Measurements from ENCODE around the gene ECT2L. TPM values are rescaled to one million over a fixed set of nuclear protein-coding genes. Genes with fewer than 3 reads are reported as not detected.

ECT2L gene
- polyA plus RNA-seq, 2 donors, result 0.04 to 0.05 TPM

DNA sequence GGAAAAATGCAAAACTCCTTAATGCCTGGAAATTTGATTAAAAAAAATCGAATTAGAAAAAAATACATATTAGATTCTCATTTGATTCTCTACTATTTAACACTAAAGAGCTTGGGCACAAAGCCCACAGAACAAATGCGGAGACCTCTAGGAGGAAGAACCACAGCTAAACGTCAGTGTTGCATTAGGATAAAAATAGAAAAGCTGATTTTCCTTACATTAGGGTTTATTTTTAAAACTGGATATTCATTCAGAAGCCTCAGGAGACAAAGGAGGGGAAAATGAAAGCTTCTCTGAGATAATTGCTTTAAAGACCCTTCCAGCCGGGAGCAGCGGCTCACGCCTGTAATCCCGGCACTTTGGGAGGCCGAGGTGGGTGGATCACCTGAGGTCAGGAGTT, 77.3 kb downstream of the ECT2L start:
- no peak overlapping the region for H3K27ac ChIP-seq (ENCODE audit: low read depth in 2 of 2, low read length in 1 of 2)
- H3K4me3 ChIP-seq (ENCODE audit: low read depth in 1 of 2, low read length in 2 of 2), result no peak overlapping the region
- H3K27me3 ChIP-seq (ENCODE audit: control insufficient read depth in 1 of 2, insufficient read depth in 2 of 2, low read length in 2 of 2), result no peaks in the 10 kb centered on the region
- WGBS, 2 donors, result 80 to 86% methylated on average over 8 of the region's 8 CpGs
- no peaks in the 10 kb centered on the region for H3K36me3 ChIP-seq (ENCODE audit: control insufficient read depth in 2 of 2, insufficient read depth in 2 of 2, low read length in 1 of 2)
- H3K9me3 ChIP-seq (ENCODE audit: control insufficient read depth in 2 of 2, insufficient read depth in 1 of 2, low read depth in 1 of 2, low read length in 1 of 2), result no peaks in the 10 kb centered on the region
- H3K4me1 ChIP-seq (ENCODE audit: control insufficient read depth in 2 of 2, insufficient read depth in 2 of 2, low read length in 1 of 2), result peaks cover 0 to 3% of the 10 kb centered on the region in 2 donors

DNA sequence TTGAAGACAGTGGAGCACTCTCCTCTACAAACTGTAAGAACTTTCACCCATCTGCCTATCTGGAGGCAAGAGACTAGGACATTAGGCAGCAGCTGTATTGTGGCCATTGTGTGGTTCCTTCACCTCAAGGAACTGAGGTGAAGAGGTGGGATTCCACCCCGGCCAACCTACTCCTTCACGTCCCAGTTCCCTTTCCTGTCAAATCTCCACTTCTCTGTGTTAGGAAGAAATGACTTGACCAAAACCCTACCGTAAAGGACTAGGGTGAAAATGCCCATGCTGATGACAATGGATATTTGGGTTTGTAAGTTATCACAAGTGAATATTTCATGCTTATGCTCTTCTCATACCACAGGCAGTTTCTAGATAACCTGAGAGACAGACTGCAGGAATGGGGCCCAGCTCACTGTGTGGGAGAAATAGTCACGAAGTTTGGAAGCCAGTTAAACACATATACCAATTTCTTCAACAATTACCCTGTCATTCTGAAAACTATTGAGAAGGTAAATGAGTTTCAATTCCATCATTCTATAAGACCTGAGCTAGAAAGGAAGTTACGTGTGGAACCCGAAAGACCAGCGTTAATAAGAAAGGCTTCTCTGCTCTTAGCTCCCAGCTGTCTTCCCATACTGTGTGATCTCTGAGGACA, 86.6 kb downstream of the ECT2L start:
- no peaks in the 10 kb centered on the region for H3K27me3 ChIP-seq (ENCODE audit: control insufficient read depth in 1 of 2, insufficient read depth in 2 of 2, low read length in 2 of 2)
- no peaks in the 10 kb centered on the region for H3K36me3 ChIP-seq (ENCODE audit: control insufficient read depth in 2 of 2, insufficient read depth in 2 of 2, low read length in 1 of 2)
- no peak overlapping the region for H3K4me3 ChIP-seq (ENCODE audit: low read depth in 1 of 2, low read length in 2 of 2)
- no peak overlapping the region for H3K27ac ChIP-seq (ENCODE audit: low read depth in 2 of 2, low read length in 1 of 2)
- no peaks in the 10 kb centered on the region for H3K4me1 ChIP-seq (ENCODE audit: control insufficient read depth in 2 of 2, insufficient read depth in 2 of 2, low read length in 1 of 2)
- 91 to 92% methylated on average over 7 of the region's 7 CpGs for WGBS, 2 donors
- no peaks in the 10 kb centered on the region for H3K9me3 ChIP-seq (ENCODE audit: control insufficient read depth in 2 of 2, insufficient read depth in 1 of 2, low read depth in 1 of 2, low read length in 1 of 2)

DNA sequence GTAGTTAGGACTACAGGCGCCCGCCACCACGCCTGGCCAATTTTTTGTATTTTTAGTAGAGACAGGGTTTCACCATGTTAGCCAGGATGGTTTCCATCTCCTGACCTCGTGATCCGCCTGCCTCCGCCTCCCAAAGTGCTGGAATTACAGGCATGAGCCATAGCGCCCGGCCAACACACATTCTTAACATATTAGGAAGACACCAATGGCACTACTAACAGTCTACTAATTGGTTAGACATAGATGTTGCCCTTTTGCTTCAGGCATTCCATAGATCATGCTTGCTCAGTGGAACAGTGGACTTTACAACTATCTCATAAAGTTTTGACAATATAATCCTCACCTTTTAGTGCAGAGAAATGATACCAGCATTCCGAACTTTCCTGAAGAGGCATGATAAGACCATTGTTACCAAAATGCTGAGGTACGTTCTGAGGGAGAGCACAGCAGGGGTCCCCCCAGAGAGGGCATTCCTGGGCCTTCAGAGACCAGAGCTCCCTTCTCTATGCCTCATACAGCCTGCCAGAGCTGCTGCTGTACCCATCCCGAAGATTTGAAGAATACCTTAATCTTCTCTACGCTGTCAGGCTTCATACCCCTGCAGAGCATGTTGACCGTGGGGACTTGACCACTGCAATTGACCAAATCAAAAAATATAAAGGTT, 89.4 kb downstream of the ECT2L start:
- Histone ChIP-seq H3K4me3 (ENCODE audit: low read depth in 1 of 2, low read length in 2 of 2) (no peak overlapping the region), H3K27me3 (ENCODE audit: control insufficient read depth in 1 of 2, insufficient read depth in 2 of 2, low read length in 2 of 2) (no peaks in the 10 kb centered on the region), H3K4me1 (ENCODE audit: control insufficient read depth in 2 of 2, insufficient read depth in 2 of 2, low read length in 1 of 2) (no peaks in the 10 kb centered on the region), H3K27ac (ENCODE audit: low read depth in 2 of 2, low read length in 1 of 2) (no peak overlapping the region), H3K9me3 (ENCODE audit: control insufficient read depth in 2 of 2, insufficient read depth in 1 of 2, low read depth in 1 of 2, low read length in 1 of 2) (no peaks in the 10 kb centered on the region), H3K36me3 (ENCODE audit: control insufficient read depth in 2 of 2, insufficient read depth in 2 of 2, low read length in 1 of 2) (no peaks in the 10 kb centered on the region)
- 88 to 95% methylated on average over 13 of the region's 13 CpGs for WGBS, 2 donors

GRCh38 chr6:138891255-138891986, 95.5 kb downstream of the ECT2L start:
- H3K4me3 ChIP-seq (ENCODE audit: low read depth in 1 of 2, low read length in 2 of 2), result no peak overlapping the region
- WGBS, 2 donors, result 84 to 91% methylated on average over 3 of the region's 3 CpGs
- no peak overlapping the region for H3K27ac ChIP-seq (ENCODE audit: low read depth in 2 of 2, low read length in 1 of 2)

GRCh38 chr6:138896104-138896756, 100.3 kb downstream of the ECT2L start:
- H3K4me3 ChIP-seq (ENCODE audit: low read depth in 1 of 2, low read length in 2 of 2), result no peak overlapping the region
- no peaks in the 10 kb centered on the region for H3K27me3 ChIP-seq (ENCODE audit: control insufficient read depth in 1 of 2, insufficient read depth in 2 of 2, low read length in 2 of 2)
- 90 to 91% methylated on average over 8 of the region's 8 CpGs for whole genome bisulfite sequencing, 2 donors
- H3K9me3 ChIP-seq (ENCODE audit: control insufficient read depth in 2 of 2, insufficient read depth in 1 of 2, low read depth in 1 of 2, low read length in 1 of 2), result no peaks in the 10 kb centered on the region
- no peak overlapping the region for H3K27ac ChIP-seq (ENCODE audit: low read depth in 2 of 2, low read length in 1 of 2)
- no peaks in the 10 kb centered on the region for H3K4me1 ChIP-seq (ENCODE audit: control insufficient read depth in 2 of 2, insufficient read depth in 2 of 2, low read length in 1 of 2)
- peaks cover 0 to 2% of the 10 kb centered on the region in 2 donors for H3K36me3 ChIP-seq (ENCODE audit: control insufficient read depth in 2 of 2, insufficient read depth in 2 of 2, low read length in 1 of 2)

More at GRCh38 chr6:138891255-138891986, 95.5 kb downstream of the ECT2L start:
- Histone ChIP-seq H3K9me3 (ENCODE audit: control insufficient read depth in 2 of 2, insufficient read depth in 1 of 2, low read depth in 1 of 2, low read length in 1 of 2) (no peaks in the 10 kb centered on the region), H3K4me1 (ENCODE audit: control insufficient read depth in 2 of 2, insufficient read depth in 2 of 2, low read length in 1 of 2) (no peaks in the 10 kb centered on the region), H3K36me3 (ENCODE audit: control insufficient read depth in 2 of 2, insufficient read depth in 2 of 2, low read length in 1 of 2) (no peaks in the 10 kb centered on the region), H3K27me3 (ENCODE audit: control insufficient read depth in 1 of 2, insufficient read depth in 2 of 2, low read length in 2 of 2) (no peaks in the 10 kb centered on the region)

GRCh38 chr6:138897031-138897430, 101.1 kb downstream of the ECT2L start:
- H3K4me3 ChIP-seq (ENCODE audit: low read depth in 1 of 2, low read length in 2 of 2), result no peak overlapping the region
- no peaks in the 10 kb centered on the region for H3K4me1 ChIP-seq (ENCODE audit: control insufficient read depth in 2 of 2, insufficient read depth in 2 of 2, low read length in 1 of 2)
- no peak overlapping the region for H3K27ac ChIP-seq (ENCODE audit: low read depth in 2 of 2, low read length in 1 of 2)
- H3K9me3 ChIP-seq (ENCODE audit: control insufficient read depth in 2 of 2, insufficient read depth in 1 of 2, low read depth in 1 of 2, low read length in 1 of 2), result no peaks in the 10 kb centered on the region
- H3K27me3 ChIP-seq (ENCODE audit: control insufficient read depth in 1 of 2, insufficient read depth in 2 of 2, low read length in 2 of 2), result no peaks in the 10 kb centered on the region
- peaks cover 0 to 2% of the 10 kb centered on the region in 2 donors for H3K36me3 ChIP-seq (ENCODE audit: control insufficient read depth in 2 of 2, insufficient read depth in 2 of 2, low read length in 1 of 2)

DNA sequence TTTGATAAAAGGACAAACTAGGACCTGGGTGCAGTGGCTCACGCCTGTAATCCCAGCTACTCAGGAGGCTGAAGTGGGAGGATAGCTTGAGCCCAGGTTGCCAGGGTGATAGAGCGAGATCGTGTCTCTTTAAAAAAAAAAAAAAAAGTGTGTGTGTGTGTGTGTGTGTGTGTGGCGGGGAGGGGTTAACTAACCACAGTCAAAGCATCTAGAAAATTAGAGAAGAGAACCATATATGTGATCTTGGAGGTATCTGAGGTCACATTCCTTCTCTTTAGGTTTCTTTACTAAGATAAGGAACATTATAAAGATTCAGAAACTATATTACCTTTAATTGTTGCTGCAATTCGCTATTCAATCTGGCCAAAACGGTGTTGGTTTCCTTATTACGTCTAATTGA, 111.3 kb downstream of the ECT2L start:
- peaks cover 12 to 15% of the 10 kb centered on the region in 2 donors for H3K36me3 ChIP-seq (ENCODE audit: control insufficient read depth in 2 of 2, insufficient read depth in 2 of 2, low read length in 1 of 2)
- 84 to 91% methylated on average over 7 of the region's 7 CpGs for WGBS, 2 donors

DNA sequence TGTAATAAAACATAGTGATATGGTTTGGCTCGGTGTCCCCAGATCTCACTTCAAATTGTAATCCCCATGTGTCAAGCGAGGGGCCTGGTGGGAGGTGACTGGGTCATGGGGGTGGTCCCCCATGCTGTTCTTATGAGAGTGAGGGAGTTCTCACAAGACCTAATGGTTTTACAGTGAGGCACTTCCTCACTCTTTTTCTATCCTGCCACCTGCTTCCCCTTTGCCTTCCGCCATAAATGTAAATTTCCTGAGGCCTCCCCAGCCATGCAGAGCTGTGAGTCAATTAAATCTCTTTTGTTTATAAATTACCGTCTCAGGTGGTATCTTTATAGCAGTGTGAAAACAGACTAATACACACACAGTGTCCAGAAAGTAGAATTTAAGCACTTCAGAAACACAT, 113.6 kb downstream of the ECT2L start:
- H3K36me3 ChIP-seq (ENCODE audit: control insufficient read depth in 2 of 2, insufficient read depth in 2 of 2, low read length in 1 of 2), result peaks cover 18% of the 10 kb centered on the region in 2 donors
- WGBS, 2 donors, result 78 to 84% methylated on average over 4 of the region's 4 CpGs
- H3K4me1 ChIP-seq (ENCODE audit: control insufficient read depth in 2 of 2, insufficient read depth in 2 of 2, low read length in 1 of 2), result no peaks in the 10 kb centered on the region
- no peaks in the 10 kb centered on the region for H3K27me3 ChIP-seq (ENCODE audit: control insufficient read depth in 1 of 2, insufficient read depth in 2 of 2, low read length in 2 of 2)
- H3K4me3 ChIP-seq (ENCODE audit: low read depth in 1 of 2, low read length in 2 of 2), result no peak overlapping the region
- H3K27ac ChIP-seq (ENCODE audit: low read depth in 2 of 2, low read length in 1 of 2), result no peak overlapping the region
- H3K9me3 ChIP-seq (ENCODE audit: control insufficient read depth in 2 of 2, insufficient read depth in 1 of 2, low read depth in 1 of 2, low read length in 1 of 2), result no peaks in the 10 kb centered on the region

More for the DNA sequence above, 111.3 kb downstream of the ECT2L start:
- Histone ChIP-seq H3K4me1 (ENCODE audit: control insufficient read depth in 2 of 2, insufficient read depth in 2 of 2, low read length in 1 of 2) (no peaks in the 10 kb centered on the region), H3K27me3 (ENCODE audit: control insufficient read depth in 1 of 2, insufficient read depth in 2 of 2, low read length in 2 of 2) (no peaks in the 10 kb centered on the region), H3K9me3 (ENCODE audit: control insufficient read depth in 2 of 2, insufficient read depth in 1 of 2, low read depth in 1 of 2, low read length in 1 of 2) (no peaks in the 10 kb centered on the region), H3K27ac (ENCODE audit: low read depth in 2 of 2, low read length in 1 of 2) (no peak overlapping the region), H3K4me3 (ENCODE audit: low read depth in 1 of 2, low read length in 2 of 2) (no peak overlapping the region)

DNA sequence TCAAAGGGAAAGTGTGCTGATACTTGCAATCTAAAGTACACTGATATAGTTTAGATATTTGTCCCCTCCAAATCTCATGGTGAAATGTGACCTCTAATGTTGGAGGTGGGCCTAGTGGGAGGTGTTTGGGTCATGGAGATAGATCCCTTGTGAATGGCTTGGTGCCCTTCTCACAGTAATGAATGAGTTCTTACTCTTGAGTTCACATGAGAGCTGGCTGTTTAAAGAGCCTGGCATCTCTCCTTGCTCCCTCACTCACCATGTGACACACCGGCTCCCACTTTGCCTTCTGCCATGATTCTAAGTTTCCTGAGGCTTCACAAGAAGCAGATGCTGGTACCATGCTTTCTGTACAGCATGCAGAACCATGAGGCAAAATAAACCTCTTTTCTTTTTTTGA, 114.1 kb downstream of the ECT2L start:
- Histone ChIP-seq H3K4me1 (ENCODE audit: control insufficient read depth in 2 of 2, insufficient read depth in 2 of 2, low read length in 1 of 2) (no peaks in the 10 kb centered on the region), H3K9me3 (ENCODE audit: control insufficient read depth in 2 of 2, insufficient read depth in 1 of 2, low read depth in 1 of 2, low read length in 1 of 2) (no peaks in the 10 kb centered on the region), H3K36me3 (ENCODE audit: control insufficient read depth in 2 of 2, insufficient read depth in 2 of 2, low read length in 1 of 2) (peaks cover 18% of the 10 kb centered on the region in 2 donors), H3K27ac (ENCODE audit: low read depth in 2 of 2, low read length in 1 of 2) (no peak overlapping the region), H3K27me3 (ENCODE audit: control insufficient read depth in 1 of 2, insufficient read depth in 2 of 2, low read length in 2 of 2) (no peaks in the 10 kb centered on the region), H3K4me3 (ENCODE audit: low read depth in 1 of 2, low read length in 2 of 2) (no peak overlapping the region)
- 90 to 98% methylated on average over 1 of the region's 1 CpG for WGBS, 2 donors
